Uterus (tissue), 2 donors: ENCODE results near the gene OSBPL2.

ENCODE experiments used
- CTCF ChIP-seq, 4 experiments: fragments of 200-600 bp in 2 of 4; fragments of 450-650 bp in 2 of 4; sonication (generic) in 2 of 4; IDR thresholded peaks; one replicate each; pipeline ENCODE4 v1.5.1; 2016 to 2019; ENCODE audit warnings: antibody characterized with exemption in 4 of 4, mild to moderate bottlenecking in 2 of 4, moderate library complexity in 1 of 4
- POLR2A ChIP-seq, 2 donors: fragments of 450-650 bp; IDR thresholded peaks; one replicate each; pipeline ENCODE4 v1.6.1; 2016; ENCODE audit warnings: antibody characterized with exemption in 2 of 2, mild to moderate bottlenecking in 1 of 2, moderate library complexity in 1 of 2

- TF ChIP-seq POLR2A (IDR thresholded peaks at IDR 0.05) (no peak), CTCF (IDR thresholded peaks at IDR 0.05) (no peak)
Measured at GRCh38 chr20:62301111-62301668, 62.9 kb downstream of the OSBPL2 start.
